MCF 10A (cell line): ENCODE data around the gene CTBP1. TPM values are rescaled to one million over a fixed set of nuclear protein-coding genes. Genes with fewer than 3 reads are reported as not detected.

Source experiments
- BruUV-seq: library from RNA; stranded (reverse); fragments of 400-500 nt; replicated peaks from 2 replicates; lab custom pipeline; 2021; lab: Mats Ljungman, UMichigan
- CTCF ChIA-PET: fragments of 300-600 bp; sonication (Branson Sonifier 250); formaldehyde crosslinking; extraction: SDS; loops from one replicate; lab custom pipeline; 2021; ENCODE audit warnings: antibody characterized with exemption, inconsistent platforms; lab: Yijun Ruan, JAX
- POLR2A ChIA-PET: fragments of 300-600, 350-650 bp; sonication (Branson Sonifier 250); formaldehyde crosslinking; extraction: SDS; loops from one replicate; lab custom pipeline; 2020; ENCODE audit warnings: antibody characterized with exemption, inconsistent platforms; lab: Yijun Ruan, JAX
- DNase-seq: peaks from one replicate; pipeline ENCODE4 v3.0.0-alpha.2; 2018; ENCODE audit not compliant: unreplicated experiment
- H3K27ac Mint-ChIP-seq: one replicate; pipeline ENCODE4 v1.8.0; 2022; ENCODE audit warnings: mild to moderate bottlenecking, low read depth, mixed read lengths; ENCODE audit not compliant: unreplicated experiment
- H3K27me3 Mint-ChIP-seq: one replicate; pipeline ENCODE4 v1.8.0; 2022; ENCODE audit warnings: mixed read lengths; ENCODE audit not compliant: insufficient read depth, unreplicated experiment
- H3K36me3 Mint-ChIP-seq: one replicate; pipeline ENCODE4 v1.8.0; 2022; ENCODE audit warnings: mild to moderate bottlenecking, moderate library complexity, mixed read lengths; ENCODE audit not compliant: insufficient read depth, unreplicated experiment
- H3K4me1 Mint-ChIP-seq: one replicate; pipeline ENCODE4 v1.8.0; 2022; ENCODE audit warnings: mixed read lengths; ENCODE audit not compliant: insufficient read depth, unreplicated experiment
- H3K4me3 Mint-ChIP-seq: one replicate; pipeline ENCODE4 v1.8.0; 2022; ENCODE audit warnings: mild to moderate bottlenecking, moderate library complexity, mixed read lengths; ENCODE audit not compliant: unreplicated experiment
- H3K9me3 Mint-ChIP-seq: one replicate; pipeline ENCODE4 v1.8.0; 2022; ENCODE audit warnings: mixed read lengths; ENCODE audit not compliant: unreplicated experiment
- intact Hi-C: fragments of 100-400 bp; cut with micrococcal nuclease; formaldehyde crosslinking; loops from 2 replicates; pipeline ENCODE4 v1.14.1; 2022
- total RNA-seq: library from RNA; stranded (reverse); gene quantifications from 2 replicates; pipeline ENCODE4 v1.2.3, GENCODE V29; 2022
- TF ChIP-seq, protein P1 (sequence below): fragments of 200-600 bp; IDR thresholded peaks from one replicate; pipeline ENCODE4 v1.8.0; 2022; ENCODE audit warnings: antibody characterized with exemption, mild to moderate bottlenecking; ENCODE audit not compliant: unreplicated experiment

CTBP1 gene
- total RNA-seq, 1 experiment from 2014 or later, result 152 TPM

DNA sequence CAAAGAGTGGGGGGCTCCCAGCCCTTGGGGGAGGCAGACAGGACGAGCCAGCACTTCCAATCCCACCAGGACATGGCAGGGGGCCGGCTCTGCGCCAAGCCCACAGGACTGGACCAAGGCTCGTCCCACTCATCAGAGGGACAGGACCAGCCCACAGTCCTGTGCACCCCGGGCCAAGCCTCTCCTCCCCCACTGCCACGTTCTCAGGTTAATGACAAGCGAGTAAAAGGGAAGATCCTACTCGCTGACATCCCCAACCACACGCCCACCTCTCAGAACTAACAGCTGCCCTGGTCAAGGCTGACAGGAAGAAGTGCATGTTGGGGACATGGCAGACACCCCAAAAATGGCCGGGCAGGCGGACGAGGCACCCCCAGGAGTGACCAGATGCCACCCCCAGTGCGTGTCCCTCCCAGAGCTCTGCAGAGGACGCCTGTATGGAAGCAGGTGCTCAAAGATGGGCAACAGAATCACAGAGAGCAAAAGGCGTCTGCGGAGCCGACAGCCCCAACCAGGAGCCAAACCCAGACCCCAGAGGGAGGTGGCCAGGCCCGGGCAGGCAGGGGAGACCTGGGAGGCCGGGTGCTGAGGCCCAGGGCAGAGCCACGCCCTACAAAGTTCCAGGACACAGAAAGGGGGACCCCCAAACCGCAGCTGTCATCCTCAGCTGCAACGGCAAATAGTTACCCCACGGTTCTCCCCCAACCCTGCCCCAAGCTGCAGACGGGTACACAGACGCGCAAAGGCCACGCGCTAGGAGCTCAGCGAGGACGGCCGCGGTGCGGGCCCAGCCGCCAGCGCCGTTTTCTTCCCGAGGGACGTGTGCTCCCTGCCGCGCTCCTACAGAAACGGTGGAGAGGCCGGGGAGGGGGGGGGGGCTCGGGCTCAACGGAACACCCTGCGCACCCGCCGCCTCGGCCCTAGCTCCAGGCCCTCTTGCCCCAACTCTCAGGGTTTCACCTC, 1.7 kb downstream of the CTBP1 start:
- Mint-ChIP-seq H3K36me3 (peaks cover 39% of the 10 kb centered on the region), H3K4me1 (no peaks in the 10 kb centered on the region), H3K4me3 (peak overlapping the region; percentile 83), H3K9me3 (no peaks in the 10 kb centered on the region), H3K27ac (peak overlapping the region; percentile 75), H3K27me3 (no peaks in the 10 kb centered on the region)
- ChIA-PET POLR2A (interaction anchor here (0.9 to 5.7 kb wide), 10 partner anchors 43 to 100 kb away, joined by 3 to 112 read pairs (median 4); partner anchors contain the start of genes MAEA and UVSSA), CTCF (interaction anchor here (0.6 kb wide), 1 partner anchor 1141 kb away, joined by 3 read pairs; no protein-coding TSS in a partner anchor)
- peak; percentile 11 for DNase-seq
- intact Hi-C loops, result loop anchor here (5.0 kb wide), 1 partner anchor 80 kb away; no protein-coding TSS in a partner anchor
- TF ChIP-seq, protein P1, sequence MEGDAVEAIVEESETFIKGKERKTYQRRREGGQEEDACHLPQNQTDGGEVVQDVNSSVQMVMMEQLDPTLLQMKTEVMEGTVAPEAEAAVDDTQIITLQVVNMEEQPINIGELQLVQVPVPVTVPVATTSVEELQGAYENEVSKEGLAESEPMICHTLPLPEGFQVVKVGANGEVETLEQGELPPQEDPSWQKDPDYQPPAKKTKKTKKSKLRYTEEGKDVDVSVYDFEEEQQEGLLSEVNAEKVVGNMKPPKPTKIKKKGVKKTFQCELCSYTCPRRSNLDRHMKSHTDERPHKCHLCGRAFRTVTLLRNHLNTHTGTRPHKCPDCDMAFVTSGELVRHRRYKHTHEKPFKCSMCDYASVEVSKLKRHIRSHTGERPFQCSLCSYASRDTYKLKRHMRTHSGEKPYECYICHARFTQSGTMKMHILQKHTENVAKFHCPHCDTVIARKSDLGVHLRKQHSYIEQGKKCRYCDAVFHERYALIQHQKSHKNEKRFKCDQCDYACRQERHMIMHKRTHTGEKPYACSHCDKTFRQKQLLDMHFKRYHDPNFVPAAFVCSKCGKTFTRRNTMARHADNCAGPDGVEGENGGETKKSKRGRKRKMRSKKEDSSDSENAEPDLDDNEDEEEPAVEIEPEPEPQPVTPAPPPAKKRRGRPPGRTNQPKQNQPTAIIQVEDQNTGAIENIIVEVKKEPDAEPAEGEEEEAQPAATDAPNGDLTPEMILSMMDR, result no peak
- BruUV-seq, result no TSS peak

DNA sequence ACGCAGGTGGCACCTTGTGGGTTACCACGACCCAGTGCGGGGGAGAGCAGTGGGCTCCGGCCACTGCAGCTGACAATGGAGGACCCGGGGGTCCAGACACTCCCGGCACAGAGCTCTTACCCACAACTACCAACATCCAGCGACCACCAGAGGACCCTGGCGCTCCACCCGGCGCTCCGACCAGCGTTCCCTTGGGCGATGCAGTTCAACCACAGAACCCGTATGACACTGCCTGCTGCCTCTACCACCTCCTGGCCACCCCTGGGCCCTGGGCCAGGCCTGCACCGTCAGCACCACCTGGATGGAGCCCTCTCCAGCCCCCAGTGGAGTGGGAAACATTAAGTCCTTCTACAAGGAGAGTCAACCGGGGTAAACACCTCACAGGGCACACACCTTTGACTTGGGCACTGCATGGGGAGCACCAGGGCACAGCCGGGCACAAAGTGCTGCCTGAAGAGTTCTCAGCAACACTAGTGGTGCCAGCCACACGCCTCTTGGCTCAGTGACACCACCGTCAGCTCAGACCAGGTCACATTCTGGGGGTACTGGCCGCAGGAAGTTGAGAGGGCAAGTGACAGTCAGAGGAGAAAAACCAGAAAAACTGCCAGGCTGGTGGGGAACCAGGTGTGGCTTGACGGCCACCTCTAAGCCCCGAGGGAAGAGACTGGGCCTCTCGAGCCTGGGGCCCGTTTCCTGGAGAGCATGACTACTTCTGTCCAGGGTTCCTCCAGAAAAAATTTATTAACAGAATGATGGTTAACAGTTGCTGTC, 2.6 kb downstream of the CTBP1 start:
- Mint-ChIP-seq H3K36me3 (peaks cover 38% of the 10 kb centered on the region), H3K4me1 (no peaks in the 10 kb centered on the region), H3K4me3 (peak overlapping the region; percentile 83), H3K27me3 (no peaks in the 10 kb centered on the region), H3K27ac (peak overlapping the region; percentile 75), H3K9me3 (no peaks in the 10 kb centered on the region)
- no peak for DNase-seq
- TF ChIP-seq, protein P1, result no peak
- CTCF ChIA-PET, result interaction anchor here (1.2 to 1.3 kb wide), 2 partner anchors 43 to 115 kb away, joined by 3 read pairs; no protein-coding TSS in a partner anchor
- intact Hi-C loops, result loop anchor here (5.0 kb wide), 1 partner anchor 79 kb away; no protein-coding TSS in a partner anchor
- POLR2A ChIA-PET, result interaction anchor here (0.6 to 5.7 kb wide), 8 partner anchors 44 to 102 kb away, joined by 3 to 112 read pairs (median 3); partner anchors contain the start of genes MAEA and UVSSA
- BruUV-seq, result no TSS peak

DNA sequence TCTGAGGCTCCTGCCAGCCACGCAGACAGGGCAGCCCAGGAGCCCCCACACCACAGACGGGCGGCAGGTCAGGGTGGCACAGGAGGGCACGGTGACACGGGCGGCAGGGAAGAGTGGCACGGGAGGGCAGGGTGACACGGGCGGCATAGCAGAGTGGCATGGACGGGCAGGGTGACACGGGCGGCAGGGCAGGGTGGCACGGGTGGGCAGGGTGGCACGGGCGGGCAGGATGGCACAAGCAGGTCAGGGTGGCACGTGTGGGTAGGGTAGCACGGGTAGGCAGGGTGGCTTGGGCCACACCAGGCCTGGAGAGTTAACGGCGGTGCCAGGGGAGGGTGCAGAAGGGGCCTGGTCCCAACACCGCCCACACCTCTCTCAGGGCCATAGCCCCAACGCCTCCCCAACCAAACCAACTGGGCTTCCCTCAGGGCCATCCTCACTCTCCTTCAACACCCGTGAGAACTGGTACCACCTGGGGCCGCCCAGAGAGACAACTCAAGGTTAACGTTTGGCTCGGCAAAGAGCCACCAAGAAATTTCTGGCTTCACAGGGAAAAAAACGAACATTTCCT, 3.4 kb downstream of the CTBP1 start:
- Mint-ChIP-seq H3K9me3 (no peaks in the 10 kb centered on the region), H3K4me3 (peak overlapping the region; percentile 83), H3K36me3 (peaks cover 39% of the 10 kb centered on the region), H3K27ac (no peak overlapping the region), H3K27me3 (no peaks in the 10 kb centered on the region), H3K4me1 (no peaks in the 10 kb centered on the region)
- no peak for DNase-seq
- BruUV-seq, result no TSS peak
- ChIA-PET POLR2A (interaction anchor here (0.6 to 5.7 kb wide), 3 partner anchors 45 to 103 kb away, joined by 3 to 41 read pairs (median 4); partner anchors contain the start of gene MAEA), CTCF (interaction anchor here (1.2 to 1.3 kb wide), 2 partner anchors 42 to 115 kb away, joined by 3 read pairs; no protein-coding TSS in a partner anchor)
- TF ChIP-seq, protein P1, result no peak
- intact Hi-C loops, result loop anchor here (5.0 kb wide), 1 partner anchor 78 kb away; no protein-coding TSS in a partner anchor
